GM21723 (cell line): ENCODE results near the gene SLC6A20.
A peak's percentile ranks its signal among the peaks of the same experiment; 100 is the strongest.

ENCODE experiments used
- ATAC-seq: cut with Tn5 transposase; IDR thresholded peaks from one replicate; pipeline ENCODE4 v1.9.1; 2021; ENCODE audit warnings: mild to moderate bottlenecking, moderate library complexity; ENCODE audit not compliant: unreplicated experiment

Gene SLC6A20

GRCh38 chr3:45795882-45796765 lies at the start of gene SLC6A20:
Gene SLC6A20 (minus strand): TSS chr3:45796536. CDS start chr3:45796419, 117 bp downstream.
- ATAC-seq = no peak

DNA sequence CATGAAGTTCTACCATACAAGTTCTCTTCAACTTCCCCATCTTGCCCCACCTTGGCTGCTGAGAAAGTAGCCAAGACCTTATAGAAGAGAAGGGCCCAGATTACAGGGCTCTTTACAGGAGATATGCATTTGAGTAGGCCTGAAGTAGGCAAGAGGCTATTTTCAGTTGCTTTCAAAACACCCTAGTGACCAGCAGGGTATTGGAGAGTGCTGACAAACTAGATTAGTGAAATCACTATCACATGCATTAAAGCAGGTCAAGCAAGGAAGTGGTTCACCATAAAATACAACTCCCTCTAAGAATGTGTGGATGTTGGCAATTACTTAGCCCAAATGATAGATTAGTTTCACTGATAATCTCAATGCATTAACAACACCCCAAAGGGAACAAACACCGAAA lies 48.3 kb upstream of the SLC6A20 start:
- ATAC-seq = no peak

- ATAC-seq = no peak
Observed at GRCh38 chr3:45842851-45843625, 46.7 kb upstream of the SLC6A20 start.

DNA sequence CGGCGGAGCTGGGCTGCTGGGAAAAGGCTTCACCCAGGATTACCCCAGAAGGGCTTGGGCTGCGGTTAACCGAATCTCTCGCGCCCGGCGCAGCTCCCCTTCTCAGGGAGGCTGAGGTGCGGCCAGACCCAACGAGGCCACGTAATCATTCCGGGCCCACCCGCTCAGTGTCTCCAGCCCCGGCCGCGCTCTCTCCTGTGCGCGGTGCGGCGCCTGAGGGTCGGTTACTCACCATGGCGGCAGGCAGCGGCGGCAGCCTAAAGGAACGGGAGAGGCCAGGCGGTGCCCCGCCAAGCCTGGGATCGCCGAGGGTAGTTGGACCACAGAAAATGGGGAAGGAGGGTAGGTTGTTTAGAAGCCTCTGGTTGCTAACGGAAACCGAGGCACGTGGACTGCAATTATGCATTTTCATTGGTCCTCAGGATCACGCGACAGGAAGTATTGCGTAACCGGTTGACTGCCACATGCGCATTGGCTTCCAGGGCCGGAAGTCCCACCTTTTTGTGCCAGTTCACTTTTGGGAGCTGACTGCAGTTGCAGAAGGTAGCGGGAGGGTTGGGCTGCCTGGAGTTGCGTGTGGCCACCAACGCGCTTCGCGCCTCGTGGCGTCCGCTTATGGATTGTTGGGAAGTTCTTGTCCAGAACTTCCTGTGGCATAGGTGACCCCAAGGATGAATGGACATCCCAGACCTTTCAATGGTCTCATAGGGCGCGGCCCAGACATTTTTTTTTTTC lies 45.6 kb upstream of the SLC6A20 start, which contains the start of gene LZTFL1:
Gene LZTFL1 (minus strand): TSS at position 363 of the 735 bp plus-strand sequence. CDS start 128 bp downstream, at position 235.
- peak; percentile 95 for ATAC-seq

DNA sequence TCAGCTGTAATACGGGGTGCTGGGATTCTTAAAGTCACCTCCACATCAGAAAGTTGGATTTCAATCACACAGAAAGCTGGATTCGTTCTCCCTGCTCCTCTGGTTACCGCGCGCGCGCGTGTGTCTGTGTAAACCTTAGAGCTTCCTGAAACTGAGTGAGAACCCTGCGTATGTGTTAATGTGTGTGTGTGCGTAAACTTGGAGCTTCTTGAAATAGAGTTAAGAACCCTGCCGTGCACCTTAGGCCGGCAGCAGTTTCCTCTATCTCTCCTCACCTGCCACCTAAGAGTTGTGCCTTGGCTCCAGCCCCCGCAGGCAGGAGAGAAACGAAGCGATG lies 45.1 kb upstream of the SLC6A20 start:
- no peak for ATAC-seq

- ATAC-seq = no peak
Observed at GRCh38 chr3:45838466-45838865, 42.1 kb upstream of the SLC6A20 start.

DNA sequence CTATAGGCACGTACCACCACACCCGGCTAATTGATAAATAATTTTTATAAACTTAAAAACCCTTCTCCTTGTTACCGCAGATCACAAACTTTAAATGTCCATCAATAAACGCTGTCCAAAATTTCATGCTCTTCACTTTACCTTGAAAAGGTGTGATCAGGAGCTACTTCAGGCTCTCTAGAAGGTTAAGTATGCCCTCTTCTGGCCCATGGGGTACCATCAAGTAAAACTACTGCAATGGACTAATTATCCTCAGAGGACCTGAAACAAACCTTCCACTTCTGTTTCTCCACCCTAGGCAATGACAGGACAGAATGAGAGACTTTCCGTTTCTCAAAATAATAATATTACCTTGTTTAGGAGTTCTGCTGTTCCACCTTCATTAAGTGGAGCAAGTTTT lies 36.4 kb upstream of the SLC6A20 start:
- no peak for ATAC-seq

- ATAC-seq = no peak
Observed at GRCh38 chr3:45830121-45830520, 33.8 kb upstream of the SLC6A20 start.

DNA sequence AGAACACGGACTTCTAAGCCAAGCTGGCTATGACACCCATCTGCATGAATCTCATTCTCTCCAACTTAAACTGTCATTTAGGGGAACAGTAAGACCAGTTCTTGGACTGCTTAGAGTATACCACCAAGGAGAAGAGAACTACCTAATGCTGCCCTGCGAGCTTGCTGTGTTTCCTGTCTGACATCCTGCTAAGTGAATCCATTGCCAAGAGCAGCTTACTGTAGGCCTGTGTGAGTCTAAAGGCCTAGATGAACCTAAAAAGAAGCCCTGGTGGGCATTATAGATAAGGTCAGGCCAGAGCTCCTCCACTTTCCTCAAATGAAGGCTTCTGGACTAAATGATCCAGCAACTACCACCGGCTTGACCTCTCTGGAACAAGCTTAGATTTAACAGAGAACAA lies 30.6 kb upstream of the SLC6A20 start:
- no peak for ATAC-seq

GRCh38 chr3:45826321-45826720 lies 30.0 kb upstream of the SLC6A20 start:
- no peak for ATAC-seq

DNA sequence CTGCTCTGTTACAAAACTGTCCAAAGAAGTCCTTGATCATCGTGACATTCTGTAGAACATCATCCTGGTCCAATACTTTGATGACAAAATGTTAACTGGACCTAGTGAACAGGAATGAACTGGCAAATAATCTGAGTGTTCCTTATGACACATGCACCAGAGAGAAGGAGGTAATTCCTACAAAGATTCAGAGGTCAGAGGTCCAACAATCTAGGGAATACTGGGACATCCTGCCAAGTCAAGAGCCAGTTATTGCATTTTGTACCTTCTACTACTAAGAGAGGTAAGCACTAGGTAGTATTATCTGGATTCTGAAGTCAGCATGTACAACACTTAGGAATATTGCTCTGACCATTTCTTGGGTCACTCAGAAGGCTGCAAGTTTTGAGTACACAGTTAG lies 24.8 kb upstream of the SLC6A20 start:
- no peak for ATAC-seq

- ATAC-seq = no peak
Observed at GRCh38 chr3:45819543-45819942, 23.2 kb upstream of the SLC6A20 start.

DNA sequence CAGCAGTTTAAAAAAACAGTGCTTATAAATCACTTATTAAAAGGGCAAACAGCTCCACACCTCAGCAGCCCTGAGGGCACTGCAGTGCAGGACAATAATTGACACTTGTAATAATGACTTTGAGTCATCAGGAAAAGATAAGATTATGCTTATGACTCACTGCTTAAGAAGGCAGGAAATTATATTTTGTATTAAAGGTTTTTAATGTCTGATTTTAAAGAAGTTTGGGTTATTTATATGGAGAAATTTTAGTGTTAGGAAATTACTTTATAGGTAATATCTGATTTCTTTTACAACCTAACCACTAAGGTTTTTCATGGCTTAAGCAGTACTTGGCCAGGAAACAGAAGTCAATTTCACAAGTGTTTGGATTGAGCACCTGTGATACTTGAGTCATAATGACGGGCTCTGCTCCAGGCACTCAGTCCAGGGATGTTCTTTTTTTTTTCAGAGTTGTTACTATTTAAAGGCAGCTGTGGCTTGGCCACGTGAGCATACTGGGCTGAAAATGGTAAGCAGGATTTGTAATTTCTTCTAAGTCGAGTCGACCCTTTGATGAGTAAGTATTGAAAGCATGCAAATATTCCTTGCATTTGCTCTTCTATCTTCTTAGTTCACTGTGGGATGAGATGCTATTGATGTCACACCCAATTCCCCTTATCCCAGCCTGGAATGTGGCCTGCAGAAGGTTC lies 21.6 kb upstream of the SLC6A20 start:
- ATAC-seq = no peak

- ATAC-seq = no peak
Observed at GRCh38 chr3:45816544-45816943, 20.2 kb upstream of the SLC6A20 start.

GRCh38 chr3:45814322-45814721 lies 18.0 kb upstream of the SLC6A20 start:
- ATAC-seq = no peak

DNA sequence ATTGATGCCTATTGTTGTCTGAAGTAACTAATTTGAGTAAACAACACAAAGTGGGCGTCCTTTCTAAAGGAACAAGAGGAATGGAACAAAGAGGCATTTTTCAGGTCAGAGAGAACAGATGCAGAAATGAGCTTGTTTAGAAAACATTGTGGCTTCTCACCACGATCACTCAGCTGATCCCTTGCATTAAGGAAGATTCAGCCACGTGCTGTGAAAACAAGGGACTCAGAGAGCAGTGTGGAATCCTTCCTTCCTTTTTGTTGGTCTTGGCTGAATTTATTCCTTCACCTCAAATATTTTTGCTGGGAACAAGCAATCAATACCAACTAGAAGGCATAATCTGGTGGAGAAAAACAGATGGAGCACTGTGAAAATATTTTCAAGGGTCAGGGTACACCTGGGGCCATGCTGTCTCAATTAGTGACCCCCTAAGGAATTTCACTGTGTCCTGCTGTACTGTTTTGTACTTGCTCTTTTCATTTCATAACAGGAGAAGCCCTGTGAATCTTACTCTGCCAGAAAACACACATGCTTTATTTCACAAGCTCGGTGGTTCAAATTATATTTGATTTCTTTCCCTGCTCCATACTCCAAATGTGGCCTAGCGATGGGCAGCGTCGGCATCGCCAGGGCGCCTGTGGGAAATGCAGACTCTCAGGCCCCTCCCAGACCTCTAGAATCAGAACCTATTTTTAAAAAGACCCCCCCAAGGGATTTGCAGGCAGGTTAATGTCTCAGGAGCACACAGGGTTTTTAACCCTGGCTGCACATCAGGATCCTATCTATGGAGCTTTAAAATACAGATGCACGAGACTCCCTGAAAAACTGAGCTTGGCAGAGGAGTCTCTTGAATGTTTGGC lies 11.6 kb upstream of the SLC6A20 start:
- no peak for ATAC-seq

- ATAC-seq = no peak
Observed at GRCh38 chr3:45807133-45807532, 10.8 kb upstream of the SLC6A20 start.

DNA sequence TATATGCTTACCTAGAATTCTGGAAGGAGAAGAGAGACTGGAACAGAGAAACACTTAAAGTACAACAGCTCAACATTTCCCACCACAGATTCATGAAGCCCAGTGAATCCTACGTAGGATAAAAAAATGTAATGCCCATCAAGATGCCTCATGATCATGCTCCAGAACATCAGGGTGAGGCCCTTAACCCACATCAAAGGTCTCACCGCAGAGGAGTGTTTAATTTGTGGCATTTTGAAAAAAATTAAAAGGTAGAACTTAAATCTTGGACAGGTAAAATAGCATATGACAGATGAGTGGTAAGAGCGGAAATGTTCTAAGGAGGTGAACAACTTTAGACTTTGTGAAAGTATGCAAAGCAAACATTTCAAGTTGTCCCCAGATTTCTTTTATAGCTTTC lies 9.7 kb upstream of the SLC6A20 start:
- ATAC-seq = no peak

- ATAC-seq = no peak
Observed at GRCh38 chr3:45803252-45803935, 7.1 kb upstream of the SLC6A20 start.
